ENCODE measurements around the gene CDPF1.

CDPF1 gene

GRCh38 chr22:46288846-46289243, 38.8 kb upstream of the CDPF1 start:
- H3K4me3 ChIP-seq (ENCODE audit: low read depth, low read length): no peak overlapping the region

GRCh38 chr22:46287873-46288751, 38.0 kb upstream of the CDPF1 start:
- TF ChIP-seq CTCF (conservative IDR thresholded peaks at IDR 0.05; ENCODE audit: low read depth, low read length): no peak
- no peak for DNase-seq (ENCODE audit: low read depth)
- no peak overlapping the region for H3K4me3 ChIP-seq (ENCODE audit: low read depth, low read length)

More at GRCh38 chr22:46288846-46289243, 38.8 kb upstream of the CDPF1 start:
- no peak for DNase-seq (ENCODE audit: low read depth)
- TF ChIP-seq CTCF (conservative IDR thresholded peaks at IDR 0.05; ENCODE audit: low read depth, low read length): no peak

DNA sequence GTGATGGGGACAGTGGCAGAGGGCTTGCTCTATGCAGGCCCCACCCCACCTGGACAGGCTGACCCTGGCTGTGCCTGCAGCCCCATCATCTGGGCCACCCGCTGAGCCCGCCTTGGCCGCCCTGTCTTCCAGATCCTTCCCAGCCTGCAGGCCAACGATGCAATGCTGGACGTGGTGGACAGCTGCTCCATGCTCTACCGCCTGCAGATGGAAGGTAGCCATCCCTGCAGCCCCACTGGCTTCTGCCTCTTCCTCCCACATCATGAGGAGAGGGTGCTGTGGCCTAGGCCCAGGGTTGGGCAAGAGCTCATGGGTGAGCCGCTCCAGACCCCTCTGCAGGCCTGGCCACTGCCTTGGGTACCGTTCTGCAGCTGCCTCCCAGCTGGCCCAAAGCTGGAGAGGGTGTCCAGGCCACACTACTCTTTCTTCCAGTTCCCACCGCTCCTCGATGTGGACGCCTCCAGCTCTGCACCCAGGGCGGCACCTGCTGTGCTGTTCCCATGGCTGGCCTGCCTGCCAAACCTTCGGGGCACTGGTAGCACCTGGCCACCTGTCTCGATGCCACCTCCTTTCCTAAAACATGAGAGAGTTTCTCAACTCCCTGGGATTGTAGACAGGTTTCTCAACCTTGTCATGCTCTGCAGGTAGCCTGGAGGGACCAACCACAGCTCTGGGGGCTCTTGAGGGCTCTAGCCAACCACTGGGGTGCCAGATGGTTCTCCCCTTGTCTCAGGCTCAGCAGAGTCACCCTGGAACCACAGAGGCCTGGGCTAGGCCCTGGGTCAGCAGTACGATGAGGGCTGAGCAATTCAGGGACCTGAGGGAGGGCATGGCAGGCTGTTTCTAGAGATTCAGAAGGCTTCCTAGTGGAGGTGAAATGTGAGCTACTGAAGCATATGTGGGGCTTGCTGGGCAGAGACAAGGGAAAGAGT, 37.1 kb upstream of the CDPF1 start:
- DNase-seq (ENCODE audit: low read depth): no peak
- no peak for TF ChIP-seq CTCF (conservative IDR thresholded peaks at IDR 0.05; ENCODE audit: low read depth, low read length)
- H3K4me3 ChIP-seq (ENCODE audit: low read depth, low read length): no peak overlapping the region

GRCh38 chr22:46286006-46286405, 35.9 kb upstream of the CDPF1 start:
- peak; percentile 16 for DNase-seq (ENCODE audit: low read depth)
- no peak for TF ChIP-seq CTCF (conservative IDR thresholded peaks at IDR 0.05; ENCODE audit: low read depth, low read length)
- no peak overlapping the region for H3K4me3 ChIP-seq (ENCODE audit: low read depth, low read length)

DNA sequence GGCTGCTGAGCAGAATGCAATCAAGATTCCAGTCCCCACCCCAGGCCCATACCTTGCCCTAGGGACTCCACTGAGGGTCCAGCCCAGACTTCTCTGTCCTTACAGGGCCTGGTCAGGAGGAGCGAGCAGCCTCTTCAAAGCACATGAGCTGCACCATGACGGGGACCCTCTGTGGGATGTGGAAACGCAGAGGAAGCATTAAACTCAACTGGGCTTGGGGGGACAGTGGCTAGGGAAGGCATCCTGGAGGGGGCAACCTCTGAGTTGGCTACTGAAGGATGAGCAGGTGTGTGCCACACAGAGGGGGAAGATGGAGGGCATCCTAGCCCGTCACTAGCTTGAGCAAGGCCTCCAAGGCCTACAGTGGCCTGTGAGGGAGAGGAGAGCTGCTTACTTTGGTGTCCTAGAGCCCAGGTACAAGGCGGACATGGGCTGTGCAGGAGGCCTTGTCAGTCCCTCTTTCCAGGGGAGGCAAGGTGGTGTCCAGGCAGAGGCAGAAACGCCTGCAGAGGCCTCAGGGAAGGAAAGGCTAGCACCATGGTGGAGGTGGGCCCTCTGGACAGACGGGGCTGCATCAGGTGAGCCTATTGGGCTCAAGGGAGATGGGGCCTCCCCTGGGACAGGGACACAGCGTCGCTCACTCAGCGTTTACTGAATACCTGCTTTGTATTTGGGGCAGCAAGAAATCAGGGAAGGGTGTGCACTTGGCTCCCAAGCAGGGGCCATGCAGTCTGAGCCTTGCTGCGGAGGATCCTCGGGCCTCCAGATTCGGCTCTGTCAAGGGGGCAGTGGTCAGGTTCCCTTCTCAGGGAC, 32.0 kb upstream of the CDPF1 start:
- TF ChIP-seq CTCF (conservative IDR thresholded peaks at IDR 0.05; ENCODE audit: low read depth, low read length): no peak

GRCh38 chr22:46280999-46281623, 31.0 kb upstream of the CDPF1 start:
- DNase-seq (ENCODE audit: low read depth): no peak
- no peak overlapping the region for H3K4me3 ChIP-seq (ENCODE audit: low read depth, low read length)

More for the DNA sequence above, 32.0 kb upstream of the CDPF1 start:
- no peak for DNase-seq (ENCODE audit: low read depth)
- no peak overlapping the region for H3K4me3 ChIP-seq (ENCODE audit: low read depth, low read length)

More at GRCh38 chr22:46280999-46281623, 31.0 kb upstream of the CDPF1 start:
- TF ChIP-seq CTCF (conservative IDR thresholded peaks at IDR 0.05; ENCODE audit: low read depth, low read length): no peak
